ENCODE measurements around the gene ZNF512B.
"Not testable (repeated sequence)": the region's sequence is repeated elsewhere in the genome, so short reads cannot be mapped to it uniquely, and the experiment has no call there.

The ZNF512B gene

DNA sequence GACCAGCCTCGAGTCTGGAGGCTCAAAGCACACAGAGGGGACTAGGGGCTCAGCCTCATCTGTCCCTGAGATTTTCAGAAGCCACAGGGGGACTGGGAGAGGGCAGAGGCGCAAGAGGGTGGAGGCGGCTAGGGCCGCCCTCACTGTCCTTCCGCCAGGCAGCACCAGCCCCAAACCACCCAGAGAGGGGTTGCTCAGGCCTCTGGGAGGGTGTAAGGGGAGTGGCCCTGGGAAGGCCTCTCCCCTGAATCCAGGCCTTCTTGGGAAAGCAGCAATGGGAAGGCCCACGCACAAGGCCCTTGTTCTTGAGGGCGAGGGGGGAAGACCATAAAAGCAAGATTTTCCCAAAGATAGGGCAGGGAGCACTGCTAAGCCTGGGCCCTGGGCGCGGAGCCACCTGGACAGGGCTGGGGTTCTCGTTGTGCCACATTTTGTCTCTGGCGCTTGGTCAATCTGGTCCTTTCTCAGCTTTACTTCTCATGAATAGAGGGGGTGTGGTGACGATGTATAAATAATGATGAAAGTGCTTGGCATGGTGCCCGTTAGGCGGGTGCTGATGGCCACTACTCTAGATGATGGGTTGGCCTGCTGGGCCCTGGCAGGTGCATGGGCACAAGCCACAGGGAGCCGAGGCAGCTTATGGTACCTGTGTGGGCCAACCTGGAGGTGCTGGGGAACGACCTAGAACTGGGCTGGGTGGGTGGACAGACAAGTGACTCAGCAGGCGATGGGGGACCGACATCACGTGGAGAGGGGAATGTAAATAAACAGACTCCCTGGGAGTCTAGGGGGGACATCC, 4.9 kb upstream of the ZNF512B start:
- TF ChIP-seq ZFX (IDR thresholded peaks at IDR 0.05) = 0 out of 2 replicates have a peak, but pooled peaks have one; percentile 30
- TF ChIP-seq, protein P1, sequence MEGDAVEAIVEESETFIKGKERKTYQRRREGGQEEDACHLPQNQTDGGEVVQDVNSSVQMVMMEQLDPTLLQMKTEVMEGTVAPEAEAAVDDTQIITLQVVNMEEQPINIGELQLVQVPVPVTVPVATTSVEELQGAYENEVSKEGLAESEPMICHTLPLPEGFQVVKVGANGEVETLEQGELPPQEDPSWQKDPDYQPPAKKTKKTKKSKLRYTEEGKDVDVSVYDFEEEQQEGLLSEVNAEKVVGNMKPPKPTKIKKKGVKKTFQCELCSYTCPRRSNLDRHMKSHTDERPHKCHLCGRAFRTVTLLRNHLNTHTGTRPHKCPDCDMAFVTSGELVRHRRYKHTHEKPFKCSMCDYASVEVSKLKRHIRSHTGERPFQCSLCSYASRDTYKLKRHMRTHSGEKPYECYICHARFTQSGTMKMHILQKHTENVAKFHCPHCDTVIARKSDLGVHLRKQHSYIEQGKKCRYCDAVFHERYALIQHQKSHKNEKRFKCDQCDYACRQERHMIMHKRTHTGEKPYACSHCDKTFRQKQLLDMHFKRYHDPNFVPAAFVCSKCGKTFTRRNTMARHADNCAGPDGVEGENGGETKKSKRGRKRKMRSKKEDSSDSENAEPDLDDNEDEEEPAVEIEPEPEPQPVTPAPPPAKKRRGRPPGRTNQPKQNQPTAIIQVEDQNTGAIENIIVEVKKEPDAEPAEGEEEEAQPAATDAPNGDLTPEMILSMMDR (conservative IDR thresholded peaks at IDR 0.05) = no peak
- peak overlapping the region; percentile 78 for H3K27ac ChIP-seq

- peak overlapping the region; percentile 78 for H3K27ac ChIP-seq
- TF ChIP-seq, protein P1 (conservative IDR thresholded peaks at IDR 0.05) = peak; percentile 100
- TF ChIP-seq ZFX (IDR thresholded peaks at IDR 0.05) = no peak
Observed at GRCh38 chr20:63973636-63974401, 4.1 kb upstream of the ZNF512B start.

DNA sequence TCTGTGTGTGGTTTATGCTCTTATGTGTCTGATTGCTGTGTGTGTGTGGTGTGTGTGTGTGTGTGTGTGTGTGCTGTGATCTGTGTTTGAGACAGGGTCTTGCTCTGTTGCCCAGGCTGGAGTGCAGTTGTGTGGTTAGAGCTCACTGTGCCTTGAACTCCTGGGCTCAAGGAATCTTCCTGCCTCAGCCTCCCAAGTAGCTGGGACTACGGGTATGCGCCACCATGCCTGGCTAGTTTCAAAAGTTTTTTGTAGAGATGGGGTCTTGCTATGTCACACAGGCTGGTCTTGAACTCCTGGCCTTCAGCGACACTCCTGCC, 3.4 kb upstream of the ZNF512B start:
- peak overlapping the region; percentile 78 for H3K27ac ChIP-seq
- TF ChIP-seq ZFX (IDR thresholded peaks at IDR 0.05) = no peak
- TF ChIP-seq, protein P1 (conservative IDR thresholded peaks at IDR 0.05) = no peak

DNA sequence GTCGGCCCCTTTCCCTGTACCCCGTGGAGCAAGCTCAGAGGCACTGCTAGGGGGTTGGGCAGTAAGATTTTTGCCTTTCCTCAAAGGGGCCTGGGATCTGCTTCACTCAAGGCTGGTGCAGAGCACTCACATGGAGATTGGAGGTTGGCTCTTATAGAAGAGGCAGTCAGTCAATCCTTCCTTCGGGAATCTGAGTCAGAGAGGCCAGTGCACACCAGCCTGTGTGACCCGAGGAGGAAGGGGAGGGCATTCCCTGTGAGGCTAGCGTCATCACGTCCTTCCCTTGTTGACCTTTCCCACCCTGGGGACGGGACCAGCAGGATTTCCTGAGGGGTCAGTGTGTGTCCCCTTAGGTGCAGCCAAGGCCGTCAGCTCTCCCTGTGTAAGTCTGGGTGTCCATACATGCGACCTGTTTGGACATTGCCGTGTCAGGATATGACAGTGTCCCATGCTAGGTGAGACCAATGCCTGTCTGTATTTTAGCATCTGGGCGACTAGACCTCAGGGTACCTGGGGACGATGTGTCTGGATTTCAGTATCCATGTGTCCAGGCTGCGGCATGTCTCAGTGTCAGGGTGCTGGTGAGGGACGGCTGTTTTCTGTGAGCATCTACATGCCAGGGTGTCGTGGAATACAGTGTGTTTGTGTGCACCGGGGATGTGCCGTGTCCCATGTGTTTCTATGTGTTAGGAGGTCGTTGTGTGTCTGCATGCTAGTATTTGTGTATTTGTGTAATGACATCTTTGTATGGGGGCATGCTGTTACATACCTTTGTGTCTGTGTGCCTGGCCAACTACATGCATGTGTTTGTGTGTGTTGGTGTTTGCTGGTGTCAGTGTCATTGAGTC, 2.8 kb upstream of the ZNF512B start:
- no peak overlapping the region for H3K27ac ChIP-seq
- TF ChIP-seq, protein P1 (conservative IDR thresholded peaks at IDR 0.05) = no peak
- TF ChIP-seq ZFX (IDR thresholded peaks at IDR 0.05) = no peak

DNA sequence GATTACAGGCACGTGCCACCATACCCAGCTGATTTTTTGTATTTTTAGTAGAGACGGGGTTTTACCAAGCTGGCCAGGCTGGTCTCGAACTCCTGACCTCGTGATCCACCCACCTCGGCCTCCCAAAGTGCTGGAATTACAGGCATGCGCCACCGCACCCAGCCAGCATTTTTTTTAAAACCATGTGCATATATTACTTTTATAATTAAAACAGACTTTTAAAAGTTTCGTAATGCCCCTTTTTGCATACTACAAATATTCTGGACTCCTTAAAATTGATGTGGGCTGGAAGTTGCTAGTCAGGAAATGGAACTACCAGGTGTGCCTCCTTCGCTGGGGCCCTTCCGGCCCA, 2.2 kb upstream of the ZNF512B start:
- not testable (repeated sequence) for H3K27ac ChIP-seq

DNA sequence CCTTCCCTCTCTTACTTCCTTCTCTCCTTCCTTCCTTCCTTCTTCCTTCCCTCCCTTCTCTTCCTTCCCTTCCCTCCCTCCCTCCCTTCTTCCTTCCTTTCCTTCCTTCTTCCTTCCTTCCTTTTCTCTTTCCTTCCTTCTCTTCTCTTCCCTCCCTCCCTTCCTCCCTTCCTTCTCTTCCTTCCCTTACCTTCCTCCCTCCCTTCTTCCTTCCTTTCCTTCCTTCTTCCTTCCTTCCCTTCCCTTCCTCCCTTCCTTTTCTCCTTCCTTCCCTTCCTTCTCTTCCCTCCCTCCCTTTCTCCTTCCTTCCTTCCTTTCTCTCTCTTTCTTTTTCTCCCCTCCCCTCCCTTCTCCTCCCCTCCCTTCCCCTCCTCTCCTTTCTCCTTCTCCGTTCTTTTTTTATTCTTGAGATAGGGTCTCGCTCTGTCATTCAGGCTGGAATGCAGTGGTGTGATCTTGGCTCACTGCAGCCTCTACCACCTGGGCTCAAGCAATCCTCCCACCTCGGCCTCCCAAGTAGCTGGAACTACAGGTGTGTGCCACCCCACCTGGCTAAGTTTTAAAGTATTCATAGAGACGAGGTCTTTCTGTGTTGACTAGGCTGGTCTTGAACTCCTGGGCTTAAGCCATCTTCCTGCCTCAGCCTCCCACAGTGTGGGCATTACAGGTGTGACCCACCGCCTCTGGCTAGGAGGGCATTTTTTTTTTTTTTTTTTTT, 1.1 kb upstream of the ZNF512B start:
- TF ChIP-seq ZFX (IDR thresholded peaks at IDR 0.05) = no peak
- TF ChIP-seq, protein P1 (conservative IDR thresholded peaks at IDR 0.05) = no peak
- peak overlapping the region; percentile 81 for H3K27ac ChIP-seq

Measured in C4-2B (cell line).